ENCODE measurements around the gene ZNF358.

GRCh38 chr19:7550169-7550770 lies 34.4 kb downstream of the ZNF358 start:
- TF ChIP-seq POLR2AphosphoS5 (IDR thresholded peaks at IDR 0.05; ENCODE audit: low read depth, low read length) (no peak), TAF1 (IDR thresholded peaks at IDR 0.05; ENCODE audit: borderline replicate concordance, low read depth, low read length) (no peak)

Measured in GM12892 (cell line).